SH-SY5Y (cell line): Measurements from ENCODE around the gene NEGR1.

Source experiments
- GATA2 ChIP-seq: IDR thresholded peaks from 2 replicates; pipeline ENCODE4 v1.6.1; 2011; ENCODE audit warnings: mild to moderate bottlenecking, low read depth, low read length
- GATA3 ChIP-seq: IDR thresholded peaks from 2 replicates; pipeline ENCODE4 v1.6.1; 2011; ENCODE audit warnings: low read depth, mild to moderate bottlenecking, low read length, moderate library complexity

DNA sequence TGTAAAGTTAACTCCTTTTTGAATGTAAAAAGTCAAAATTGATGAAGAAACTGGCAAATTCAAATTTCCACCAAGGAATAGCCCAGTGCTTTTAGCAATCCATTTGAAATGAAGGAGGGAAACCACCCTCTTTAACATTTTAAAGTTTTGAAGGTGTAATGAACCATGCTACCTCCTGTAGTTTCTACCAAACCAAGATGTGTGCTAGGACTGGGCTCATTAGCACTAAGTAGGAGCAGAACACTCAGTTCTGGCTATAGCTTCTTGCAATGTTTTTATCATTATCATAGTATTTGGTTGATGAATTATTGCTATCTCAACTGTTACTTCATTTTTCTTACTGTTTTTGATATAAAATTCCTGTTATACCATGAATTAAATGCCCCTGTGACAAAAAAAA lies 882.3 kb downstream of the NEGR1 start:
- TF ChIP-seq GATA2: no peak
- no peak for TF ChIP-seq GATA3
